Transverse colon (tissue), 4 donors: Measurements from ENCODE around the gene CRABP1.

ENCODE experiments used
- EP300 ChIP-seq: sonication (generic); formaldehyde crosslinking; IDR thresholded peaks from one replicate; pipeline ENCODE4 v1.6.1; 2017; ENCODE audit warnings: antibody characterized with exemption, low read depth
- POLR2A ChIP-seq: fragments of 450-650 bp; IDR thresholded peaks from one replicate; pipeline ENCODE4 v1.6.1; 2016; ENCODE audit warnings: antibody characterized with exemption, mild to moderate bottlenecking, moderate library complexity
- POLR2AphosphoS5 ChIP-seq, 3 donors: sonication (generic); formaldehyde crosslinking; IDR thresholded peaks; one replicate each; pipeline ENCODE4 v1.6.1; 2016; ENCODE audit warnings: antibody characterized with exemption in 3 of 3
- TF ChIP-seq, protein P1 (sequence below), 5 experiments: fragments of 200-600 bp in 3 of 5; fragments of 450-650 bp in 2 of 5; sonication (generic) in 3 of 5; IDR thresholded peaks; 1 replicate in 2 of 5; 2 replicates in 3 of 5; pipeline ENCODE4 v1.5.1; 2016 to 2017; ENCODE audit warnings: antibody characterized with exemption in 5 of 5, inconsistent platforms in 3 of 5, mild to moderate bottlenecking in 2 of 5, moderate library complexity in 1 of 5

DNA sequence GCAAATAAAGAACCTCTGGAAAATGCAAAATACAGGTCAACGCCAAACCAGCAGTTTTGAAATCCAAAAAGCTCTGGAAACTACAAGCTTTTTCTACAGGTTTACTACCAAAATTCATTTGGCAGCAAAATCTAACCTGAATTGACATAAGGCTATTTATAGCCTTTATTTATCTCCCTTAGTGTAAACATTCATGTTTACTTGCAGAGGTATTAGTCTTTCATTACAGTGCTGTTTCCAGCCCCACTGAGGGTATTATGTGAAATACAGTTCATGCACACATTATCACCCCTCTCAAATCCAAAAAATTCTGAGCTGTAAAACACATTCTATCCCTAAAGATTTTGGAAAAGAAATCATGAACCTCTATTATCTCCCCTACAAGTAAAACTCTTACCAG lies 47.9 kb upstream of the CRABP1 start:
- TF ChIP-seq, protein P1, sequence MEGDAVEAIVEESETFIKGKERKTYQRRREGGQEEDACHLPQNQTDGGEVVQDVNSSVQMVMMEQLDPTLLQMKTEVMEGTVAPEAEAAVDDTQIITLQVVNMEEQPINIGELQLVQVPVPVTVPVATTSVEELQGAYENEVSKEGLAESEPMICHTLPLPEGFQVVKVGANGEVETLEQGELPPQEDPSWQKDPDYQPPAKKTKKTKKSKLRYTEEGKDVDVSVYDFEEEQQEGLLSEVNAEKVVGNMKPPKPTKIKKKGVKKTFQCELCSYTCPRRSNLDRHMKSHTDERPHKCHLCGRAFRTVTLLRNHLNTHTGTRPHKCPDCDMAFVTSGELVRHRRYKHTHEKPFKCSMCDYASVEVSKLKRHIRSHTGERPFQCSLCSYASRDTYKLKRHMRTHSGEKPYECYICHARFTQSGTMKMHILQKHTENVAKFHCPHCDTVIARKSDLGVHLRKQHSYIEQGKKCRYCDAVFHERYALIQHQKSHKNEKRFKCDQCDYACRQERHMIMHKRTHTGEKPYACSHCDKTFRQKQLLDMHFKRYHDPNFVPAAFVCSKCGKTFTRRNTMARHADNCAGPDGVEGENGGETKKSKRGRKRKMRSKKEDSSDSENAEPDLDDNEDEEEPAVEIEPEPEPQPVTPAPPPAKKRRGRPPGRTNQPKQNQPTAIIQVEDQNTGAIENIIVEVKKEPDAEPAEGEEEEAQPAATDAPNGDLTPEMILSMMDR (IDR thresholded peaks at IDR 0.05), result no peak
- TF ChIP-seq POLR2AphosphoS5 (IDR thresholded peaks at IDR 0.05), result no peak
- TF ChIP-seq POLR2A, result no peak
- no peak for TF ChIP-seq EP300
